LHCN-M2 (cell line): ENCODE results near the gene LRP3. TPM values are rescaled to one million over a fixed set of nuclear protein-coding genes. Genes with fewer than 3 reads are reported as not detected.

ENCODE experiments used
- DNase-seq: peaks from one replicate; pipeline ENCODE4 v3.0.0-alpha.2; 2012; ENCODE audit warnings: low read depth
- total RNA-seq: library from RNA; depleted of rRNA; stranded (reverse); fragments of >200 nt; gene quantifications from 2 replicates; pipeline ENCODE4 v1.2.3, GENCODE V29; 2014

The LRP3 gene
- total RNA-seq, 1 experiment from 2014 or later: 63.6 TPM

DNA sequence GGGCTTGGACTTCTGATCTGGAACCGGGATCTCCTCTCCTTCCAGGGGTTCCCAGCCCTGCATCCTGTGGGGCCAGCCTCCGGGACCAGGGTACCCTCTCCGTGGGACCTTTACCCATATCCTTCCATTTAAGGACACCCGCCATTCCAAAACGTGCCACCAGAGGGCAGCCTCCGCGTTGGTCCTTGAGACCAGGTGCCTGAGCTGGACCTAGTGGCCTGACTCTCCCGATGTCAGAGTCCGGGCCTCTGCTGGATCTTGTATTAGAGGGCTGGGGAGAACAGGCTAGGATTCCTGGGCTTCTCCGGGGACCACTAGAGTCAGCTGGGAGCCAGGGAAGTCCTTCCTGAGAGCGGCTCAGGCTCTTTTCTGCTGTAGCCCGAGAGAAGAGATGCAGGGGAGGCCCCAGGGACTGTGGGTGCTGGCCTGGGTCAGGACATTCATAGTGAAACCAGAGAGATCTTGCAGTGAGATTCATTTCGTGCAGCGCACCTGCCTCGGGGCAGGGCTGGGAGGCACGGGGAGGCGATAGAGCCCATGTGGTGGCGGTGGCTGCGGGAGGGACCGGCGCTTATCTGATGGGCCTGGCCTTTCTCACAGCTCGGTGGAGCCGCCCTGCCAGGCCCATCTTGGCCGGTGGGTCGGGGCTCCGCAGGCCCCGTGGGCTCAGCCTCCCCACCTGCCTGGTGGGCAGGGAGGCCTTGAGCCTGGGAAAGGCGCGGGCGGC is 41.3 kb downstream of the LRP3 start:
- DNase-seq: peak; percentile 48

DNA sequence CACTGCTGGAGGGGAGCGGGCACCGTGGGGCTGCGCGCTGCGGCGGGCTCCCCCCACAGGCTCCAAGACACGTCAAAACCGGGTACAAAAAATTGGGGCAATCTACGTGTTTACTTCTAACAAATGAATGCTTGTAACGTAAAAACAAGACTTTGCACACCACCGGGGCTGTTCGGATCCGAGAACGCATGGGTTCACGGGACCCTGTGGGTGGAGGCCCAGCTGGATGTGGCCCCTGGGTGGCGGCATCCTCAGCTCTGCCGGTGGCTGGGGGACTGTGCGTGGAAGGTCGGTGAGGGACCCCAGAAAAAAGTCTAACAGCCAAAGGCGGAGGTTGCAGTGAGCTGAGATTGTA is 41.8 kb downstream of the LRP3 start:
- no peak for DNase-seq

DNA sequence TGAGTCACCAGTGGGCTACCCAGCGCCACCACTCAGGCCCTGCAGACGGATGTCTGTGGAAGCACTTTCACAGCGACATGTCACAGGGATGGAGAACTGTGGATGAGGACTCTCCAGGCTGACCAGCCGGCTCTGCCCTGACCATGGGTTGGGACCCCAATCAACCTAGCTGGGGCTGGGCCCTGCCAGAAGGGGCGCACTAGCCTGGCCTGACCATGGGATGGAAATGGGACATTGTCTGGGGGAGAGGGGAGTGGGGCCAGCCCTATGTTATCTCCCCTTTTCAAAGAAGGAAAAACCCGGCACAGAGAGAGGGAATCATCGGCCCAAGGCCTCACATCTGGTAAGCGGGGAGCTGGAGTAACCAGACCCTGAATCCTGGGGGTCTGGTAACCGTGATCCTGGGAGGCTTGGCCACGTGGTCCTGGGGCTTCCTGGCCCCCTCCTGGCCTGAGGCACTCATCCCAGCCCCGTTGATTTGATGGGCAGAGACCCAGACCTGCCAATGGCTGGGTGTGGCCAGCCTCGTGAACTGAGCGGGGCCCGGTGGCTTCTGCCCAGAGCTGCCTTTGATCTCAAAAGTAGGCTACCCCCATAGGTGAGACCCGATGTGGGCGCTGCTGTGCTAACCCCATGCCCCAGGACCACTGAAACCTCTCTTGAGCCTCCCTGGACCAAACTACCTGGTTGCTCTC is 42.7 kb downstream of the LRP3 start:
- no peak for DNase-seq

DNA sequence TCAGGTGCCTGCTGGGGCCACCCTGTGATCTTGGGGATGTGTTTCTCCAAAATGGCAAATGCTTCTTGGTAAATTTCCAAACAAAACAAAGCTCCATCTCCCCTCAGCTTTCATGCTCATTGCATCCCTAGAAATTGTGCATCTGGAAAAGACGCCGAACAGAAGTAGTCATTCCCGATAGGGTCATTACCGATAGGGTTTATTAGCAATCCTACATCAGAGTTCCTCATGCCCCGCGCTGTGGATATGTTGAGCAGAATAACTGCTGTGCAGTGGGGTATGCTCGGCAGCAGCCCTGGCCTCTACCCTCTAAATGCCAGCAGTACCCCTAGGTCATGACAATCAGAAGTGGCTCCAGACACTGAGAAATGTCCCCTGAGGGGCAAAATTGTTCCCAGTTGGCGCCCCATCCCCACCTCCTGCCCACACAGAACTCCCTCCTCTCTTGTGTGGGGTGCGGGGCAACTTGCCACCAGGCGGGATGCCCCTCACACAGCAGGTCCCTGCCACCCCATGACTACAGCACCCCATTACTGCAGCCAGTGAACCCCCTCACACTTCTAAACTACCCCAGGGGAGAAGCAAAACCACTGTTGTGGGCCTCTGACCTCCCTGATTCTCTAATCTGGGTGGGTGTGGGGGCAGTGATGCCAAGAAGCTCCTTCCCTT is 44.5 kb downstream of the LRP3 start:
- no peak for DNase-seq

DNA sequence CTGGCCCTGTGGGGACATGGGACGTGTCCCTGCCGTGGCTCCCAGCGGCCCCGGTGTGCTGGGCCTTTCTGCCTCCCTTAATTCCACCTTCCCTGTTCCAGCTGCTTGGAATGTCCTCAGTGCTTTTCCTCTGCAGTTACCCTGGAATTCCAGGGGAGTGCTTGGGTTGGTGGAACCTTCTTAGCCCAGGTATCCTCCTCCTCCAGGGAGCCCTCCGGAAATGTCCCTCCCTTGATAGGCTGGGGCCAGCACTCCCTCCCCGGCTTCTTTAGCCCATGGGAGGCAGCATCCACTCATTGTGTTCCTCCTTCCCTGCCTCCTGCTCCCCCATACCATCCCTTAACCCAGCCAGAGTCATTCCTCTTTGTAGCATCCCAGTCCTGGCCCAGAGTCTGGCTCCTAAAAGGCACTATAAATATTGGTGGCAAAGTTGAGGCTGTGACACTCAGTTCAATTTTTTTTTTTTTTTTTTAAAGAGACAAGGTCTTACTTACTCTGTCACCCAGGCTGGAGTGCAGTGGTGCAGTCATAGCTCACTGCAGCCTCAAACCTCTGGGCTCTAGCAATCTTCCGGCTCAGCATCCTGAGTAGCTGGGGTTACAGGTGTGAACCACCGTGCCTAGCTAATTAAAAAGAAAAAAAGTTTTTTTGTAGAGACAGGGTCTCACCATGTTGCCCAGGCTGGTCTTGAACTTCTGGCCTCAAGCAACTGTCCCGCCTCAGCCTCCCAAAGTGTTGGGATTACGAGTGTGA is 45.3 kb downstream of the LRP3 start:
- DNase-seq: no peak

DNA sequence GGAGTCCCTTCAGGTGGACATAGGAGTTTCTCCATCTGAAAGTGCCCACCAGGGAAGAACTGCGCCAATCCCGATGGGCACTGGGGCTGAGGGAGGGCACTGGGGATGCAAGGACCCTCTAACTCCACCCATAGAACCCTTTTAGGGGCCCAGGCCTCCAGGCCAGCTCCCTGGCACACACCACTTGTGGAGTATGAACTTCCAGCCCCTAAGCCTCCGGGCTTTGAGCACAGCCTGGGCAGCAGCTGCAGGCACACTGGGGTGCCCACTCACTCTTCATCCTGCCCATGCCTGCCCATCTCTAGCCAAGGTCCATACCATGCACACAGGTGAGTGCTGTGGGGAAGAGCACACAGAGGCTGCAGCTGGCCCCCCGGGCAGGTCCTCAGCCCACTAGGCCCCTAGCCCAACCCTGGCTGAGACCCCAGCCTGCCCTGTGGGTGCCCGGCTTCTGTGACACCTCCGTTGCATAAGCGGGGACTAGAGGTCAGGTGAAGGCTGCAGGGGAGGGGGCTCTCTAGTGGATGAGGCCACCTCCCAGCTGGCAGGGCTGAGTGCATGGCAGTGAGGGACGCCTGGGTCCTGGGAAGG is 46.1 kb downstream of the LRP3 start:
- DNase-seq: no peak

DNA sequence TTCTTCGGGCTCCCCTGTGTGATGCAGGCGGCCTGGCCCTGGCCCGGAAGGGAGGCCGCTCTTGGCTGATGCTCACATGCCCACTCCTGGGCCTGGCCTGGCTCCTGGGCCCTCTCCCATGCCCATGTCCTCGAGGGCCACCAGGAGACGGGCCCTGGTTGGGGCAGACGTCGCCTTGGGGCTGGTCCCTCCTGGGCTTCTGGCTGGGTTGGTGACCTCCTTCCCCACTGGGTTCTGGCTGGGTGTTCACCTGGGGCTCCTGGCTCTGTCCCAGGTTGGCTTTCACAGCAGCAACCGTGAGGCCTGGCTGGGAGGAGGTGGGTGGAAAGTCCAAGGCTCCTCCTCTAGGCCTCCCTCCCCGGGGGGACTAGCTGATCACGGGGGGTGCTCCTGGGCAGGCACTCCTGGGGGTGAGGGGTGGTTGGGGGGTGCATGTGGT is 47.0 kb downstream of the LRP3 start:
- no peak for DNase-seq

DNA sequence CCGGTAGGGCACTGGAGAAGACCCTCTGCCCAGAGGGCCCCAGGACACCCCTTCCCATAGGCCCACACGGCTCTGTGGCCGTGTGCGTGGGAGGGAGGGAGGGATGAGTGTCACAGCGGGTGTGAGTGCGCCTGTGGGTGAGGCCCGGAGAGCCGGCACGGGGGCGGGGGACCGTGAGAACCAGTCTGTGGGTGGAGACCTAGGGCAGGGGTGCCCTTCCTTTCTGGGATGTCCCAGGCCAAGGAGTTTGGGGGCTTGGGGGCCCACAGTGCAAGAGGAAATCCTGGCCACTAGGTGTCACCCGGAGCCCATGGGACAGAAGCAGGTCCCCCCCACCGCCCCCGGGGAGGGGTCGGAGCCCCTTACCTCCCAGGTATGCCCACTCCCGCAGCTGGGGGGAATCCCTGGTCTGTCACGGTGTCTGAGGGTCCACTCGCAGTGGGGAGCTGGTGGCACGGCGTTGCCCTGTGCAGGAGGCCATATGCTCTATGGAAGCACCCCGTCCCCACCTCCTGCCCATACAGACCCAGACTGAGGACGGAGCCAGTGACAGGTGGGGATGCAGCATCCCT is 47.5 kb downstream of the LRP3 start:
- no peak for DNase-seq

DNA sequence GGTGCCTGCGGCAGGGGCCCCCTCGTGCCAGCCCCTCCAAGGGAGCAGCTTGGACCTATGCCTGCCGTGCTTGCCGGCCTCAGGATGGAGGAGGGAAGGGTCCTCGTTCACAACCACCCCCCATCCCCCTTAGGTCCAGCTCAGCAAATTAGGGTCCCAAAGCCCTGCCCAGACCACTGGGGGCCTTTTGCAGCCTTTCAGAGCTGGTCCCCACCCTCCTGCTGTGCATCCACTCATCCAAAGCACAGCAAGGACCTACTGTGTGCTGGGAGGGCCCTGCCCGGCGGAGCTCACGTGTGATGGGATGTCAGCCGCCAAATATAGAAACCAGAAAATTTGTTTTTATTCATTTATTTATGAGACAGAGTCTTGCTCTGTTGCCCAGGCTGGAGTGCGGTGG is 48.0 kb downstream of the LRP3 start:
- DNase-seq: no peak

DNA sequence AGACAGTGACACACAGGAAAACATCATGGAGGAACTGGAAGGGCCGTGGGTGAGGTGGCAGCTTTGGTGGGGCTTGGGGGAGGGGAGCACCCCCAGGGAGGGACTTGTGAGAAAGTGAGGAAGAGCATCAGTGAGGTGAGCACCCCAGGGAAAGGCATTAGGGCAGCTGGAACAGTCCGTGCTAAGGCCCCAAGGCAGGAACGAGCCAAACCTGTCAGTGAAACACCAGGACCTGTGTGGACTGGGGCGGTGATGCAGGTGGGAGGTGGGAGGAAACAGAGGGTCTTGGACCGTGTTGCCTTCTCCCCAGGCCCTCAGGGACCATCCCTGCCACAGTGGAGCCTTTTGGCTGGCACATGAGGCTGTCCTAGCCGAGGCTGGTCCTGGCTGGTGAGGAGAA is 48.8 kb downstream of the LRP3 start:
- no peak for DNase-seq

DNA sequence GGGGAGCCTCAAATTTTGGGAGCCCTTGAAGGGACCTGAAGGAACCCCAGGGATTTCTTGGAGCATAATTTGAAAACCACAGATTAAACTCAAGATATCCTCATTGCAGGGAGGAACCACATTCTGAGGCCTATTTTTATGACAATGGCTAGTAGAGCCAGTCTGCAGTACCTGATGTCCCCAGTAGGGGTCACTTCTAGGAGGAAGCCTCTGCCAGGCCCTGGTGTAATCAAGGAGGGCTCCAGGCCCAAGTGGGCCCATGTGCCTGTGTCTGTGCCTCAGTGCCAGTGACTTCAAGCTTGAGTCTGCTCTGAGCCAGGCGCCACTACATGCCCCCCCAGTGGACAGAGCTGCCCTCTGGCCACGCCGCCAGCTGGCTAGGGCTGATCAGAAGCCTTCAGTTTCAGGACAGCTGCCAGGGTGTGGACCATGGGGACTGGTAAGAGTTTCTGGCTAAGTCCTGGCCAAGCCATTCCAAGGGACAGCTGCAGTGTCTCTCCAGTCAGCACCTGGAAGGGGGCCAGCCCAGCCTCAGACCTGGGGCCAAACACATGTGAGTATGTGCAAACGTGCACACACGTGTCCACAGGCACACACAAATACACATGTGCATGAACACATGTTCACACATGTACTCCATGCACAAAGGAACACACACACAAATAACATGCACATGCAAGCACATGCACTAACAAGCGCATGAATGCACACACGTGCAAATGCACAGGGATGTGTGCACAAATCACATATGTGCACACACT is 52.0 kb downstream of the LRP3 start:
- peak; percentile 59 for DNase-seq

DNA sequence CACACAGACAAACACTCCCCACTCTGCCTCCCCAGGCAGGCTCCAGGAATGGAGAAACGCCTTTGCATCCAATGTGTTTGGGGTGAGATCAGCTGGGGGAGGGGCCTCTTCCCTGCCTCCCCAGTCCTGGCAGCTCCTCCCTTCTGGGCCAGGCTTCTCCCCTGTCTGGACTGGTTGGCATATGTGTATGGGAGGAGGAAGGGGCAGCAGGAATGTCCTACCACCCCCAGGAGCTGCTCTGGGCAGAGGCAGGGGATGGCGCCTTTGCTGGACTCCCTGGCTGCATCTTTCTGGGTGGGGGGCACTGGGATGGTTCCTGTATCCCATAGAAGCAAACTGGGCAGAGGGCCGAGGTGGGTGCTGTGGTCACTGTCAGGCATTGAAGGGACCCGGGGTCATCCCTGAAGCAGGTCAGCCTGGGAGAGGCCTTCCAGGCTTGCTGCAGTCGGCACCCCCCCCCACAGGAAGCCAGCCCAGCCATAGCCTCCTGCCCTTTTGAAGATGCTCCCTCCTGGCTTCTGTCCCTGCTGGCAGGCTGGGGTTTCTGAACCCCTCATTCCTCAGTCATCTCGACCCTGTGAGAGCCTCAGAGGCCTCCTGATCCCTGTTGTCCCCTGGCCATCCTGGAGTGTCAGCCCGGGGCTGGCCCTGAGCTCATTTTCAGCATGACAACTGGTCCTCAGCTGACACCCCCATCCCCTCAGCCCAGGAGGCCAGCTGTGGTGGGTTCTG is 52.7 kb downstream of the LRP3 start:
- DNase-seq: no peak

DNA sequence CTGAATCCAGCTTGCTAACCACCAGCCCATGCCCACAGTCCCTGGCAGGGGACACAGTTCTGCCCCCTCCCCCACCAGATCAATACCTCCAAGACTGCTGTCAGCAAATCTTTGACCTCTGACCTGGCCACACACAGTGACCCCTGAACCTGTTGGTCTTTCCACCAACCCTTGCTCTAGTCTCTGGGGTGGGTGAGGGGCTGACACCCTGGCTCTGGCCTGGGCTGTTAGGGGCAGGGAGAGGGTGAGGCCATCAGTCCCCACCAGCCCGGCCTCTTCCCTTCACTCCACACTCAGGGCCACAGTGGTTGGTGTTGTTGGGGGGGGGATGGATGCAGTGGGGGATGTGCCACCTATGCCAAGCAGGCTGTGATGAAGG is 53.3 kb downstream of the LRP3 start:
- DNase-seq: no peak

DNA sequence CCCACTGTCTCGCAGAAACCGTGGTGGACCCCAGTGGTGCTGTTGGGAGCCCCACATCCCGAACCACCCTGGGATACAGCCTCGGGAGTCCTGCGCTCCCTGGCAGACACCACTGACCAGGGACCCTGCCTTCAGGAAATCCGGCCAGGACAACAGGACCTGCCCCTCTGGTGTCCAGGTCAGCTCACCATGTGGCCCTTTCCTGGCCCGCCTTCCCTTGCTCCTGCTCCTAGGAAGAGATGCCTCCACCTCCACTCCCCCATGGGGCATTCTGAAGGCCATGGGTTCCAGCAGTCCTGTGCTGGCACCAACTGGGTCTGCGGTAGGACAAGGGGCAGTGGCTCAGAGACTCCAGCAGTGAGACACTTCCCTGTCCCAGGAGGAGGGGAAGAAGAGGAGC is 54.0 kb downstream of the LRP3 start:
- DNase-seq: no peak

DNA sequence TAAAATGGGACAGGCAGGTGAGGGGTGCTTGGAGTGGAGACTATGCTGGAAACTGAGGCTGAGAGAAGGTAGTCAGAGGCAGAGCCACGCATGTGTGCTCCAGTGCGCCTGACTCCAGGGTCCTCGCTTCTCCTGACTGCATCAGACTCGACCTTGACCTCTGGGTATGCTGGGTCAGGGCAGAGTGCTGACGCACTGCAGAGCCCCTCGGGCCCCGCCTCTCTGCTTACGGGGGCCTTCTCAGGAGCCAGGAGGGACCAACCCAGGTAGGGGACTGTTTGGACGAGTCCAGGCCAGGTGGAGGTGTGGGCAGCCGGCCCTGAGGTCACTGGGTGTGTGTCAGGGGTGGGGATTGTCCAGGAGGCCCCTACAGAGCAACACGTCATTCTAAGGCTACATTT is 54.4 kb downstream of the LRP3 start:
- DNase-seq: no peak

DNA sequence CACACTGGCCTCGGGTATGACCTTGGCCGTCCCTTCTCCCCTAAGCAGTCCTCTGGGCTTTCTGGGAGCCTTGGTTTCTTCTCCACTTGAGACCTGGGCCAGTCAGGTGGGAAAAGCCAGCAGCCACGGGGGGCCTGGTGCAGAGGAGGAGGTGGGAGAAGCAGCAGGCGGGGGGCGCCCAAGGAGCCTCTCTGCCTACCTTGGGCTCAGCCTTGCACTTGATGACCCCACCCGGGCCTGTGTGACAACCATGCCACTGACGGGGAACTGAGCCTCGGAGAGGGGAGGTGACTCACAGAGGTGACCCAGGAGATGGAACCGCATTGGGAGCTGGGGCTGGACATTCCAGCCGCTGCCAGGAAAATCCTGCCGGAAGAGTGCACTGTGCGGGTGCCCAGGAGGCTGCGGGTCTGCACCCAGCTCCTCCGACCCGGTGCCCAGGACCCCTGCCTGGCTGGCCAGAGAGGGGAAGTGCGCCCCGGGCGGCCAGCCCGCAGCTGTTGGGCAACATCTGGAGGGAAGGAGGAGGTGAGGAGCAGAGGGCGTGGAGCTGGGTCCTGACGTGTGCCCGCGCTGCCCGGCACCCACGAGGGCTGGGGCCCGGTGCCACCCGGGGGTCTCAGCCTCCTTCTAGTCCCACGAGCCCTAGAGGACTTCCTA is 55.0 kb downstream of the LRP3 start:
- no peak for DNase-seq

DNA sequence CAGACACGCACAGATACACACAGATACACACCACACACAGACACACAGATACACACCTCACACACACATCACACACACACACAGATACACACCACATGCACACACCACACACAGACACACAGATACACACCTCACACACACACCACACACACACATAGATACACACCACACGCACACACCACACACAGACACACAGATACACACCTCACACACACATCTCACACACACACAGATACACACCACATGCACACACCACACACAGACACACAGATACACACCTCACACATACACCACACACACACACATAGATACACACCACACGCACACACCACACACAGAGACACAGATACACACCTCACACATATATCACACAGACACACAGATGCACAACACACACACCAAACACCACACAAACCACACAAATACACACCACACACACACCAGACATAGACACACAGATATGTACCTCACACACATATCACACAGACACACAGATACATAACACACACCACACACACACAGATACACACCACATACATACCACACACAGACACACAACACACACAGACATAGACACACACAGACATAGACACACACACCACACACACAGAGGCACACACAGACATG is 55.7 kb downstream of the LRP3 start:
- no peak for DNase-seq

DNA sequence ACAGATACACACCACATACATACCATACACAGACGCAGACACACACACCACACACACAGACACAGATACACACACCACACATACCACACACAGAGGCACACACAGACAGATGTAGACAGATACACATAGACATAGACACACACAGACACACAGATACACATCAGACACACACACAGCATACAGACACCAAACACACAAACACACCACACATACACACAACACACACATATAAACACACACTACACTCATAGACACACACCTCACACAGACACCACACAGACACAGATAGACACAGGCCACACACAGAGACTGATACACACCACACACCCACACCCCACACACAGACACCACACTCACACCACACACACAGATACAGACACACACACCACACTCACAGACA is 56.4 kb downstream of the LRP3 start:
- DNase-seq: no peak

DNA sequence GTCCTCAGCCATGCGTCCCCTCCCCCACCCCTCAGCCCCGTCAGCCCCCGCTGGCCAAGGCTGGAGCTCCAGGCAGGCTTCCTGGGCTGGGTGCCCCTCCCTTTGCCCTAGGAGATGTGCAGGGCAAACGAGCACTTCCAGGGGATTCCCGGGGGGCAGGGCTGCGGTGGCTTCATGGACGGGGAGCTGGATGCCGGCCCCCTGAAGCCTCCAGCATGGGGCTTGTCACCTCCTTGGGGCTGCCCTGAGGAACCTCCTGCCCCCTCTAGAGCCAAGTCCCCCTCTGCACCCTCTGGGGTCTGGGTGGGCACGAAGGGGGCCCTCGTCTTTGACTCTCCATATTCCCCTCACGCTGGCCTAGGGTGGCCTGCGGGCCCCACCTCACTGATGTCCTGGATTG is 56.9 kb downstream of the LRP3 start:
- no peak for DNase-seq
